Mesodermal cell (in vitro differentiated cells): ENCODE measurements around the gene IL16.

Experiments
- H3K27ac ChIP-seq: 2 replicates; pipeline ENCODE4 v1.7.0; 2013; ENCODE audit warnings: mild to moderate bottlenecking, low read depth, low read length, moderate library complexity; ENCODE audit not compliant: severe bottlenecking
- H3K36me3 ChIP-seq: 2 replicates; pipeline ENCODE4 v1.7.1; 2013; ENCODE audit warnings: mild to moderate bottlenecking, low read length, moderate library complexity; ENCODE audit not compliant: control insufficient read depth, insufficient read depth
- H3K4me1 ChIP-seq: one replicate; pipeline ENCODE4 v1.7.1; 2013; ENCODE audit warnings: mild to moderate bottlenecking, low read length; ENCODE audit not compliant: insufficient read depth, control insufficient read depth, poor library complexity, severe bottlenecking
- H3K4me3 ChIP-seq: 2 replicates; pipeline ENCODE4 v1.7.0; 2013; ENCODE audit warnings: low read length, control low read depth, mild to moderate bottlenecking; ENCODE audit not compliant: insufficient read depth, poor library complexity, severe bottlenecking; ENCODE audit errors: extremely low read depth
- H3K9me3 ChIP-seq: 2 replicates; pipeline ENCODE4 v1.7.1; 2013; ENCODE audit warnings: mild to moderate bottlenecking, low read length, moderate library complexity; ENCODE audit not compliant: control insufficient read depth
- WGBS, 2 experiments: methylation state at CpG; one replicate each; pipeline ENCODE4 v1.1.5; 2013; ENCODE audit warnings: missing lambda C conversion rate in 2 of 2; ENCODE audit not compliant: insufficient coverage in 2 of 2; 5-methylcytosine and 5-hydroxymethylcytosine counted together

Gene IL16

DNA sequence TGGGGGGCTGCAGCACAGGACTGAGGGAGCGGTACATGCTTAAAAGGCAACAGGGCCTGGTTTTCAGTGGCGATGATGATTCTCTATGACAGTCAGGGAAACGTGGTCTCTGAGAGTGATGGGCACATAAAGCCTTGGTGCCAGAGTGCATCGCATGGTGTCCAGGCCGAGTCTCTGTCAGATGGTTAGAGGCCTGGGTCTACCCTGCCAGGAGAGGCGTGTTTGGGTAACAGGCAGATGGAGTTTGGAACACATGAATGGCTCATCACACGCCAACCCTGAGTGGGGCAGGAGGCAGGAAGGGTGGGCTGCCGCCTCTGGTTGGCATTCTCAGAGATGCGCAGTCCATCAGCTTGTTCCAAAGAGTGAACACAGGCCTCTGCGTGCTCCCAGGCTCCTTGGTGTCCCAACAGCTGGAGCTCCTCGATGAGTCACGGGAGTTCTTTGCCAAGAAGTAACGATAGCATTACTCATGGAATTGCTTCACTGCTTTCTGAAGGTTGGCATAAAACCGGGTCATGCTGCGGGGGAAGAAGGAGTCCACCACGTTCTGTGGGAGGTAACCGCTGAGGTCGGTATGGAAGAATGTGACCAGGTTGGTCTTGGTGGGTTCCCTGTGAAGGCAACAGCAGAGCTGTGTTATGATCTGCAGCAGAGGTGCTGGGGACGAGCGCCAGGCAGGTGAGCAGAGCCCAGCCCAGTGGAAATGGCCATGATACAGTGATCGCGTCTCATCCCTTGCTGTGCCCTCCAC, 116.3 kb downstream of the IL16 start:
- Histone ChIP-seq H3K36me3 (peaks cover 14% of the 10 kb centered on the region), H3K4me3 (no peak overlapping the region), H3K9me3 (no peaks in the 10 kb centered on the region), H3K27ac (no peak overlapping the region), H3K4me1 (no peaks in the 10 kb centered on the region)
- WGBS, 2 experiments = 91 to 94% methylated on average over 19 to 22 of the region's 22 CpGs

DNA sequence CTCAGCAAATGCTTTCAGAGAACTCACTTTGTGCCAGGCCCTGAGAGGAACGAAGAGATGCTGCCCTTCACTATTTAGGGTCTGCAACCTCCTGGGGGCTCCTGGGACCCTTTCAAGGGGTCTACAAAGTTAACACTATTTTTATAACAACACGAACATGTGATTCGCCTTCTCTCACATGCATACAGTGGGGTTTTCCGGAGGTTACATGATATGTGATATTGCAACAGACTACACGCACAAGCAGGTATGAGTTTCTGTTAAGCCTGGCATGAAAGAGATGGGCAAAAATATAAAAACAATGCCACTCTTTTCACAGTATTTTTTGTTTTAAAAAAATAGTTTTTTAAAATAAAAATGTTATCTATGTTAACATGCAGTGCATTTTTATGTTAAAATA, 117.0 kb downstream of the IL16 start:
- Histone ChIP-seq H3K4me3 (no peak overlapping the region), H3K4me1 (no peaks in the 10 kb centered on the region), H3K9me3 (no peaks in the 10 kb centered on the region), H3K36me3 (peaks cover 14% of the 10 kb centered on the region), H3K27ac (no peak overlapping the region)
- 92% methylated on average over 1 of the region's 5 CpGs; no CpG with 5 or more reads in 1 of the 2 experiments for WGBS, 2 experiments

DNA sequence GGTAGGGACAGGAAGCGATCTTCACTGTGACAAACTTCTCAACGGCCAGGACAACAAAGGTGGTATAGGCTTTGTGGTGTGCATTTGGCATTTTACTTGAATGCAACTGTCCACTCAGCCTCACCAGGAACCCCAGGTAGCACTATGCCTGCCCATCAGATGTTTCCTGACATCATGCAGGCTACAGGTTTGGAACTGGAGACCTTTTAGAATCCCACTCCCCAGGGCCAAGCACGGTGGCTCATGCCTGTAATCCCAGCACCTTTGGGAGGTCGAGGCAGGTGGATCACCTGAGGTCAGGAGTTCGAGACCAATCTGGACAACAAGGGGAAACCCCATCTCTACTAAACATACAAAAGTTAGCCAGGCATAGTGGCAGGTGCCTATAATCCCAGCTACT, 117.7 kb downstream of the IL16 start:
- Histone ChIP-seq H3K36me3 (peaks cover 14% of the 10 kb centered on the region), H3K9me3 (no peaks in the 10 kb centered on the region), H3K4me3 (no peak overlapping the region), H3K27ac (no peak overlapping the region), H3K4me1 (no peaks in the 10 kb centered on the region)
- WGBS, 2 experiments = 82 to 95% methylated on average over 2 to 4 of the region's 5 CpGs

- H3K4me1 ChIP-seq = no peaks in the 10 kb centered on the region
- no peaks in the 10 kb centered on the region for H3K9me3 ChIP-seq
- H3K4me3 ChIP-seq = no peak overlapping the region
- H3K36me3 ChIP-seq = peaks cover 14% of the 10 kb centered on the region
- WGBS, 2 experiments = 90 to 96% methylated on average over 9 to 11 of the region's 14 CpGs
- no peak overlapping the region for H3K27ac ChIP-seq
Measured at GRCh38 chr15:81315452-81316175, 118.9 kb downstream of the IL16 start.

DNA sequence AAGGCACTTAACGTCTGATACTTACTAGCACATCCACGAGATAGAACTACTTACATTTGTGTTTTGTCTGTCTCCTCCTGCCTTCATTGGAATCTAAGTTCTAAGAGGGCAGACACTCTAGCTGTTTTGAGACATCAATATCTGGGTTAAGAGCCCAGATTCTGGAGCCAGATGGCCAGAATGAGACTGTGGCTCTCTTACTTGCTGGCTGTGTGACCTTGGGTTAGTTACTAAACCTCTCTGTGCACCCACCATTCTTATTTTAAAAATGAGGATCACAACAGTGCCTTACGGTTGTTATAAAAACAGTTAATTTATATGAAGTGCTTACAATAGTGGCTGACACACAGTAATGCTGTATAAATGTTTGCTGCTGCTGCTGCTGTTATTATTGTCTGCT, 119.6 kb downstream of the IL16 start:
- no peaks in the 10 kb centered on the region for H3K4me1 ChIP-seq
- H3K9me3 ChIP-seq = no peaks in the 10 kb centered on the region
- no peak overlapping the region for H3K4me3 ChIP-seq
- 86 to 98% methylated on average over 2 to 3 of the region's 3 CpGs for WGBS, 2 experiments
- no peak overlapping the region for H3K27ac ChIP-seq
- H3K36me3 ChIP-seq = peaks cover 14% of the 10 kb centered on the region

GRCh38 chr15:81317642-81318017, 121.0 kb downstream of the IL16 start:
- Histone ChIP-seq H3K9me3 (no peaks in the 10 kb centered on the region), H3K36me3 (peaks cover 8% of the 10 kb centered on the region), H3K27ac (no peak overlapping the region), H3K4me1 (peaks cover 3% of the 10 kb centered on the region), H3K4me3 (no peak overlapping the region)
- 92 to 98% methylated on average over 5 of the region's 6 CpGs for WGBS, 2 experiments

- WGBS, 2 experiments = 90 to 100% methylated on average over 1 of the region's 1 CpG
- no peaks in the 10 kb centered on the region for H3K9me3 ChIP-seq
Measured at GRCh38 chr15:81321667-81322066, 125.0 kb downstream of the IL16 start.

DNA sequence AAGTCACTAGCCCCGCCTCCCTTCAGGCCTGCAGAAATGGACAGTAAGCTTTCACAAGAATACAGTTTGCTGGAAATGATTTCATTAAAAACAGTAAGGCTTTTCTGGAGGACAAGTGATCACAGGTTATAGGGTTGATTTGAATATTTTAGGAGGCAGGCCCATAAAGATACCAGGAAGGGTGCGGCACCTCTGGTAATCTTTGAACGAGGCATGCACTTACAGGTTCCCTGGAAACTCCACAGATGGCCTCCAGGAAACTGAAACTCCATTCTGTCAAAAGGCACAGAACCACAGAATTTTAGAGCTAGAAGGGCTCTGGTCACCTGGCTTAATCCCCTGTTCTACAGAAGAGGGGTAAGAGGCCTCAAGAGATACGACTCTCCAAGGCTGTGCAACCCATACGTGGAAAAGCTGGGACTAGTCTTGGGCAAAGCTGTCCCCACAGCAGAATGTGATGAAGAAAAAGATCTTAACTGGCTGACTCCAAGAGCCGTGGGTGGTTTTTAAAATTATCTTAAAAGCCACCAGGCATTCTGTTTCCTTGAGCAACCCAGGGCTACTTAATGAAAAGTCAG, 126.1 kb downstream of the IL16 start:
- H3K9me3 ChIP-seq = no peaks in the 10 kb centered on the region
- WGBS, 2 experiments = 84 to 89% methylated on average over 4 to 6 of the region's 6 CpGs
- H3K27ac ChIP-seq = no peak overlapping the region
- H3K36me3 ChIP-seq = no peaks in the 10 kb centered on the region
- H3K4me1 ChIP-seq = peaks cover 3% of the 10 kb centered on the region
- no peak overlapping the region for H3K4me3 ChIP-seq

More at GRCh38 chr15:81321667-81322066, 125.0 kb downstream of the IL16 start:
- Histone ChIP-seq H3K4me1 (peaks cover 3% of the 10 kb centered on the region), H3K36me3 (peaks cover 1% of the 10 kb centered on the region), H3K27ac (no peak overlapping the region), H3K4me3 (no peak overlapping the region)

- WGBS, 2 experiments = 50 to 82% methylated on average over 1 of the region's 4 CpGs
- peaks cover 3% of the 10 kb centered on the region for H3K4me1 ChIP-seq
Measured at GRCh38 chr15:81323559-81323943, 126.9 kb downstream of the IL16 start.

GRCh38 chr15:81323944-81324881, 127.5 kb downstream of the IL16 start, which contains the start of gene STARD5:
Gene STARD5, minus strand, starts transcription at chr15:81324141. Its CDS starts 42 bp downstream, at chr15:81324099.
- H3K9me3 ChIP-seq = no peaks in the 10 kb centered on the region
- 1% methylated on average over 56 to 65 of the region's 67 CpGs for WGBS, 2 experiments
- no peak within 1 kb of the TSS for H3K27ac ChIP-seq

More at GRCh38 chr15:81323559-81323943, 126.9 kb downstream of the IL16 start:
- Histone ChIP-seq H3K9me3 (no peaks in the 10 kb centered on the region), H3K4me3 (peak overlapping the region; percentile 64), H3K27ac (no peak overlapping the region), H3K36me3 (no peaks in the 10 kb centered on the region)

More at GRCh38 chr15:81323944-81324881, 127.5 kb downstream of the IL16 start, which contains the start of gene STARD5:
- Histone ChIP-seq H3K4me3 (peak within 1 kb of the TSS; percentile 64), H3K4me1 (peaks cover 3% of the 10 kb centered on the region), H3K36me3 (no peaks in the 10 kb centered on the region)
